ENCODE results near the gene SSC4D. TPM values are rescaled to one million over a fixed set of nuclear protein-coding genes. Genes with fewer than 3 reads are reported as not detected.

Gene SSC4D
- total RNA-seq, 1 experiment from 2014 or later = 14.8 TPM

DNA sequence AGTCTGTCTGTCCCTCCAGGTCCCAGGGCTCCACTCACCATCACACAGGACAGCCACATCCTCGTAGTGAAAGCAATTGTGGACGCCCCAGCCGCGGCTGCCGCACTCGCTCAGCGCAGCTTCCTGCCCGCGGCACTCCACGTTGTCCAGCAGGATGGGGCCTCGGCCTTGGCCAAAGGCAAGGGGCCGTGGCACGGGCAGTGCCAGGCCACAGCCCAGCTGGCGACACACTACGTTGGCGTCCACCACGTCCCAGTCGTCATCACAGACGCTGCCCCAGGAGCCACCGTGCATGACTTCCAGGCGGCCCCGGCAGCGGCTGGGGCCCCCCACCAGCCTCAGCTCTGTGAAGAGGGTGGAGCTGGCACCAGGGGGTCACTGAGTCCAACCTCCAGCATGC lies 9.2 kb downstream of the SSC4D start:
- H2BK12ac ChIP-seq (ENCODE audit: insufficient read length, low read depth, low read length) = no peak overlapping the region
- Mint-ChIP-seq H3K4me1 (peaks cover 19 to 26% of the 10 kb centered on the region in 2 experiments), H3K9me3 (peaks cover 0 to 4% of the 10 kb centered on the region in 2 experiments; a peak in 3 of 5 replicates), H3K27ac (no peak overlapping the region), H3K27me3 (ENCODE audit: low read depth) (peaks cover 4% of the 10 kb centered on the region), H3K36me3 (ENCODE audit: insufficient read depth in 1 of 3, low read depth in 3 of 3) (no peaks in the 10 kb centered on the region), H3K4me3 (no peak overlapping the region)
- H3K79me1 ChIP-seq (ENCODE audit: insufficient read depth, low read depth, low read length, poor library complexity, severe bottlenecking) = no peaks in the 10 kb centered on the region
- no peak overlapping the region for H4K5ac ChIP-seq (ENCODE audit: insufficient read length, low read depth, low read length)
- no peak overlapping the region for H3K56ac ChIP-seq (ENCODE audit: insufficient read length, low read depth, low read length)
- H3K27me3 ChIP-seq (ENCODE audit: insufficient read depth, low read length) = no peaks in the 10 kb centered on the region
- no peak overlapping the region for H3K18ac ChIP-seq (ENCODE audit: insufficient read length, low read depth, low read length)
- H3K27ac ChIP-seq (ENCODE audit: insufficient read length, low read depth, low read length) = no peak overlapping the region
- WGBS (ENCODE audit: extremely low coverage, insufficient read length, low lambda C conversion rate) = no CpG with 5 or more reads among the region's 23 CpGs
- H4K8ac ChIP-seq (replicated peaks; ENCODE audit: insufficient read length, low read depth, low read length) = no peak overlapping the region
- no peak overlapping the region for H3K9ac ChIP-seq (ENCODE audit: extremely low read depth, insufficient read length, low read length)
- no peak overlapping the region for H2AFZ ChIP-seq (ENCODE audit: low read length)
- H3T11ph ChIP-seq (ENCODE audit: low read length) = no peak overlapping the region
- H2BK120ac ChIP-seq (ENCODE audit: low read depth, low read length, poor library complexity, severe bottlenecking) = no peak overlapping the region
- H3K4me2 ChIP-seq (ENCODE audit: insufficient read depth, insufficient read length, low read length) = no peak overlapping the region
- H3K4ac ChIP-seq (ENCODE audit: low read depth, low read length) = no peak overlapping the region
- TF ChIP-seq, protein P1, sequence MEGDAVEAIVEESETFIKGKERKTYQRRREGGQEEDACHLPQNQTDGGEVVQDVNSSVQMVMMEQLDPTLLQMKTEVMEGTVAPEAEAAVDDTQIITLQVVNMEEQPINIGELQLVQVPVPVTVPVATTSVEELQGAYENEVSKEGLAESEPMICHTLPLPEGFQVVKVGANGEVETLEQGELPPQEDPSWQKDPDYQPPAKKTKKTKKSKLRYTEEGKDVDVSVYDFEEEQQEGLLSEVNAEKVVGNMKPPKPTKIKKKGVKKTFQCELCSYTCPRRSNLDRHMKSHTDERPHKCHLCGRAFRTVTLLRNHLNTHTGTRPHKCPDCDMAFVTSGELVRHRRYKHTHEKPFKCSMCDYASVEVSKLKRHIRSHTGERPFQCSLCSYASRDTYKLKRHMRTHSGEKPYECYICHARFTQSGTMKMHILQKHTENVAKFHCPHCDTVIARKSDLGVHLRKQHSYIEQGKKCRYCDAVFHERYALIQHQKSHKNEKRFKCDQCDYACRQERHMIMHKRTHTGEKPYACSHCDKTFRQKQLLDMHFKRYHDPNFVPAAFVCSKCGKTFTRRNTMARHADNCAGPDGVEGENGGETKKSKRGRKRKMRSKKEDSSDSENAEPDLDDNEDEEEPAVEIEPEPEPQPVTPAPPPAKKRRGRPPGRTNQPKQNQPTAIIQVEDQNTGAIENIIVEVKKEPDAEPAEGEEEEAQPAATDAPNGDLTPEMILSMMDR (conservative IDR thresholded peaks at IDR 0.05) = no peak
- no peak overlapping the region for H2BK5ac ChIP-seq (ENCODE audit: insufficient read length, low read length)
- no peak overlapping the region for H2AK5ac ChIP-seq (ENCODE audit: insufficient read length, low read length)
- H3K14ac ChIP-seq (ENCODE audit: insufficient read depth, low read length) = no peak overlapping the region
- DNase-seq = no peak
- H3K9me3 ChIP-seq (ENCODE audit: control insufficient read depth, low read depth, low read length) = no peaks in the 10 kb centered on the region
- H3K4me1 ChIP-seq (ENCODE audit: insufficient read depth, low read length) = no peaks in the 10 kb centered on the region
- no peaks in the 10 kb centered on the region for H4K20me1 ChIP-seq (ENCODE audit: control insufficient read depth, insufficient read depth, insufficient read length)
- no peak overlapping the region for H2BK20ac ChIP-seq (ENCODE audit: low read depth, low read length, poor library complexity, severe bottlenecking)
- H3K23me2 ChIP-seq (ENCODE audit: insufficient read length, low read depth, low read length, poor library complexity, severe bottlenecking) = no peaks in the 10 kb centered on the region
- H3K23ac ChIP-seq (ENCODE audit: insufficient read length, low read depth, low read length) = no peak overlapping the region
- H2BK15ac ChIP-seq (ENCODE audit: low read depth, low read length) = no peak overlapping the region
- no peak overlapping the region for H4K91ac ChIP-seq (ENCODE audit: insufficient read length, low read depth, low read length)
- H3K79me2 ChIP-seq (ENCODE audit: insufficient read depth, low read length) = no peaks in the 10 kb centered on the region

Measured in H9 (cell line).